ENCODE measurements around the gene COQ8B. TPM values are rescaled to one million over a fixed set of nuclear protein-coding genes. Genes with fewer than 3 reads are reported as not detected.

Gene COQ8B
- total RNA-seq, 1 experiment from 2014 or later, result 35.7 TPM

GRCh38 chr19:40688309-40688708, 28.4 kb downstream of the COQ8B start:
- no peaks in the 10 kb centered on the region for H3K27me3 Mint-ChIP-seq (ENCODE audit: insufficient read depth, unreplicated experiment)
- intact Hi-C loops (cut with micrococcal nuclease; ENCODE audit: unreplicated experiment), result no loop called here
- DNase-seq, result no peak
- peaks cover 5% of the 10 kb centered on the region for H3K4me1 Mint-ChIP-seq (ENCODE audit: low read depth, unreplicated experiment)
- POLR2A ChIA-PET, result no interaction called here
- Histone ChIP-seq H3K4me3 (ENCODE audit: low read depth, low read length) (no peak overlapping the region), H3K9me3 (no peaks in the 10 kb centered on the region), H3K4me1 (peaks cover 24% of the 10 kb centered on the region), H3K27me3 (replicated peaks; ENCODE audit: control insufficient read depth, insufficient read depth, low read length) (no peaks in the 10 kb centered on the region), H3K36me3 (ENCODE audit: control insufficient read depth, insufficient read depth, low read length) (no peaks in the 10 kb centered on the region)
- peaks cover 20% of the 10 kb centered on the region for H3K36me3 Mint-ChIP-seq (ENCODE audit: insufficient read depth, unreplicated experiment)
- CTCF ChIA-PET, result no interaction called here
- no TSS peak for BruUV-seq (replicated peaks)
- H3K9me3 Mint-ChIP-seq (ENCODE audit: unreplicated experiment), result no peaks in the 10 kb centered on the region
- no peak overlapping the region for H3K27ac Mint-ChIP-seq (ENCODE audit: unreplicated experiment)
- no peak for TF ChIP-seq CTCF (IDR thresholded peaks at IDR 0.05; ENCODE audit: insufficient read depth in 1 of 2, low read depth in 1 of 2, low read length in 1 of 2, severe bottlenecking in 1 of 2, unreplicated experiment in 1 of 2)
- no peak overlapping the region for H3K4me3 Mint-ChIP-seq (ENCODE audit: unreplicated experiment)

GRCh38 chr19:40687525-40688016, 29.1 kb downstream of the COQ8B start:
- Histone ChIP-seq H3K4me1 (peaks cover 24% of the 10 kb centered on the region), H3K36me3 (ENCODE audit: control insufficient read depth, insufficient read depth, low read length) (no peaks in the 10 kb centered on the region), H3K4me3 (ENCODE audit: low read depth, low read length) (no peak overlapping the region), H3K27me3 (replicated peaks; ENCODE audit: control insufficient read depth, insufficient read depth, low read length) (no peaks in the 10 kb centered on the region), H3K9me3 (no peaks in the 10 kb centered on the region)
- POLR2A ChIA-PET, result no interaction called here
- no peak overlapping the region for H3K27ac Mint-ChIP-seq (ENCODE audit: unreplicated experiment)
- CTCF ChIA-PET, result no interaction called here
- H3K27me3 Mint-ChIP-seq (ENCODE audit: insufficient read depth, unreplicated experiment), result no peaks in the 10 kb centered on the region
- H3K4me3 Mint-ChIP-seq (ENCODE audit: unreplicated experiment), result no peak overlapping the region
- DNase-seq, result no peak
- intact Hi-C loops (cut with micrococcal nuclease; ENCODE audit: unreplicated experiment), result no loop called here
- no peak for TF ChIP-seq CTCF (IDR thresholded peaks at IDR 0.05; ENCODE audit: insufficient read depth in 1 of 2, low read depth in 1 of 2, low read length in 1 of 2, severe bottlenecking in 1 of 2, unreplicated experiment in 1 of 2)
- peaks cover 22% of the 10 kb centered on the region for H3K36me3 Mint-ChIP-seq (ENCODE audit: insufficient read depth, unreplicated experiment)
- H3K4me1 Mint-ChIP-seq (ENCODE audit: low read depth, unreplicated experiment), result peaks cover 4% of the 10 kb centered on the region
- no TSS peak for BruUV-seq (replicated peaks)
- no peaks in the 10 kb centered on the region for H3K9me3 Mint-ChIP-seq (ENCODE audit: unreplicated experiment)

GRCh38 chr19:40686882-40687524, 29.7 kb downstream of the COQ8B start:
- Mint-ChIP-seq H3K27me3 (ENCODE audit: insufficient read depth, unreplicated experiment) (no peaks in the 10 kb centered on the region), H3K4me3 (ENCODE audit: unreplicated experiment) (no peak overlapping the region), H3K4me1 (ENCODE audit: low read depth, unreplicated experiment) (no peaks in the 10 kb centered on the region), H3K36me3 (ENCODE audit: insufficient read depth, unreplicated experiment) (peaks cover 24% of the 10 kb centered on the region), H3K27ac (ENCODE audit: unreplicated experiment) (no peak overlapping the region), H3K9me3 (ENCODE audit: unreplicated experiment) (no peaks in the 10 kb centered on the region)
- intact Hi-C loops (cut with micrococcal nuclease; ENCODE audit: unreplicated experiment), result no loop called here
- no peaks in the 10 kb centered on the region for H3K9me3 ChIP-seq
- BruUV-seq (replicated peaks), result no TSS peak
- ChIA-PET POLR2A (no interaction called here), CTCF (no interaction called here)
- H3K36me3 ChIP-seq (ENCODE audit: control insufficient read depth, insufficient read depth, low read length), result 0 out of 2 replicates have a peak, but pooled peaks cover 2% of the 10 kb centered on the region
- TF ChIP-seq CTCF (IDR thresholded peaks at IDR 0.05; ENCODE audit: insufficient read depth in 1 of 2, low read depth in 1 of 2, low read length in 1 of 2, severe bottlenecking in 1 of 2, unreplicated experiment in 1 of 2), result no peak
- peaks cover 24% of the 10 kb centered on the region for H3K4me1 ChIP-seq
- no peaks in the 10 kb centered on the region for H3K27me3 ChIP-seq (replicated peaks; ENCODE audit: control insufficient read depth, insufficient read depth, low read length)
- no peak for DNase-seq
- H3K4me3 ChIP-seq (ENCODE audit: low read depth, low read length), result no peak overlapping the region

Measured in Caco-2 (cell line).